T1000 (cell line): ENCODE results near the gene KRT3.

Experiments
- DNase-seq: peaks from one replicate; lab custom pipeline; 2025; ENCODE audit warnings: mixed read lengths; lab: John Stamatoyannopoulos, UW

Gene KRT3

DNA sequence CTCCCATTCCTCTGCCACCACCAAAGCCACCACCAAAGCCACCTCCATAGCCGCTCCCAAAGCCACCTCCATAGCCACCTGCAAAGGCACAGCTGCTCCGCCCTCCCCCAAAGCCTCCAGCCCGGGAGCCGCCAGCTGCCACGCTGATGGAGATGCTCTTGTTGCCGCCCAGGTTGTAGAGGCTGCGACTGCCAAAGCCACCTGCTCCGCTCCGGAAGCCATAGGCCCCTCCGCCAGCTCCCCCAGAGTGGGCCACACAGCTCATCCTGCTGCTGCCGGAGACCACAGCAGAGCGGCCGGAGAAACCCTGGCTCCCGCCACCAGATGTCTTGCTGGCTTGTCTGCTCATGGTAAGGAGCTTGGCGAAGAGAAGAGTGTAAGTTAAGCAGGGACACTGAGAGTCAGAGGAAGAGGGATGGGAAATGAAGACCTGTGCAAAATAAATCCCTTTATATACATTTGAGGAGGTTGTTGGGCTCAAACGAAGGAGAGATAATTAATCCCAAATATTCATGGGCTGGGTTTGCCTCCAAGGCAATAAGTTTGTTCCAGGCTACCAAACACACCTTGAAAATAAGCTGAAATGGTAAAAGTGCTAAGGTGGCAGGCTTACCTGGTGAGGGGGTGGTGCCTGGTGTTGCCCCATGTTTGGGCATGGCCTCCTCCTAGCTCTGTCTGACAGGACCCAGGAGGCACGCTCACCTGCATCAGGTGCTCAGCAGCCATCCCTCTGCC is at the start of gene KRT3:
KRT3 (minus strand) TSS at position 424 of the 735 bp plus-strand sequence; CDS start at position 349, 75 bp downstream.
- no peak for DNase-seq

DNA sequence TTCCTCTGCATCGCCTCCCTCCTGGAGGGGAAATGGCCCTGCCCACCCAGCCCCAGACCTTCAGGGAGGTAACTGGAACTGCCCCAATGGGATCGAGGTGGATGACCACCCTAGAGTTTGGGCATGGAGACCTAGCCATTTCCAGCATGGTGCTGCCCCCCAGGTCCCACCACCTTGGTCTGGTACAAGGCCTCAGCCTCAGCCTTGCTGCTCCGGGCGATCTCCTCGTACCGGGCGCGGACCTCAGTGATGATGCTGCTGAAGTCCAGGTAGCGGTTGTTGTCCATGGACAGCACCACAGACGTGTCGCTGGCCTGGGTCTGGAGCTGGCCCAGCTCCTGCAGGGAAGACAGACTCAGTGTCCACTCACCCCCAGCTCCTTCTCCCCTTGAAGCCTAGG is 48.5 kb upstream of the KRT3 start:
- DNase-seq = no peak

DNA sequence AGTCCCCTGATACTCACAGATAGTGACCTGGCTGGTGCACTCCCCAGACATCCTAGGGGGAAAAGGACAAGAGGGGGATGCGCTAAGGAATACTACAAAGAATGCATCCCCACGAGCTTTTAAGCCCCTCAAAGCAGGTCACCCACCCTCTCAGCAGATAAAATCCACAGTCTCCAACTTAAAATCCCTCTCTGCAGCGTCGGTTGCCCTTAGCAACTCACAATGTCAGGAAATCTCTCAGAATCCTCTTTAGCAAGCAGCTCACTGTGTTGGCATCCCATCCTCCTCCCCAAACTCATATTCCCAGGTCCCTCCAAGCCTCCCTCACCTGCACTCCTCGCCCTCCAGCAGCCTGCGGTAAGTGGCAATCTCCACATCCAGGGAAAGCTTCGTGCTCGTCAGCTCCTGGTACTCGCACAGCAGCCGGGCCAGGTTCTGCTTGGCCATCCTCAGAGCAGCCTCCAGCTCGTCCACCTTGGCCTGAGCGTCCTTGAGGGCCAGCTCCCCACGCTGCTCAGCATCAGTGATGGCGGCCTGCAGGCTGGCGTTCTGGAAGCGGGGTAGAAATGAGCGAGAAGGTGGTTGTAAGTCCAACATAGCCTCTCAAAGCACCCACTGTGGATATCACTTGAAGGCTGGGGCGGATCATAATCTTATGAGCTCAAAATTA is 43.7 kb upstream of the KRT3 start:
- DNase-seq = no peak

DNA sequence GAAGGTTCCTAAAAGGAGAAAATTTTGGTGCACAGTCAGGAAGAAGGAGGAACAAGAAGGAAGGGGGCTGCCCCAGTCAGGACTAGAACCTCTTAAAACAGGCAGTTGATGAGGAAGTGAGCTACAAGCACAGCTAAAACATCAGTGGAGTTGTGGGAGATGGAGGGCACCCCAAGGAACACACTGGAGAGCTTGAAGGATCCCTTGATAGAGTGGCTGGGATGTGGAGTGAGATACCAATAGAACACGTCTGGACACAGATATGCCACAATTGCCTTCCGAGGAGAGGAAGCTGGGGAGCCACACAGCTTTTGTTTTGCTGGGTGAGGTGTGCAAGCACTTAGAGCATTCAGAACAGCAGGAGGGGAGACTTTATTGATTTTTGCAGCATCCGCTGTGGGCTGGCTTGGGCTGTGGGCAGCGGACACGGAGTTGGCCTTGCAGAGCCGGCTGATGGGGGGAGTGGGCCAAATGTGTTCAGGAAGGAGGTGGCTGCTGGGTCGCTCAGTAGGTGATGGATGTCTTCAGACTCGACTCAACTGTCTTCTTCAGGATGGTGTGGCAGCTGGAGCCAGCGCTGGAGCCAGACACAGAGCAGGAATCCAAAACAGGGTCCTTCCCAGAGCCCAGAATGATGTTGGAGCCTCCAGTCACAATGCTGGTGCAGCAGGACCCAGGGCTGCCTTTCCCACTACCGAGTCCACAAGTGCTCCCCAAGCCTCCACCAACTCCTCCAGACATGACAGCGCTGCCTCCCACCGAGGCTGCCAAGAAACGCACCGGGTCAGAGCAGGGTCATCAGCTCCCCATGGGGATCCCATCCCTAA is 42.9 kb upstream of the KRT3 start:
- no peak for DNase-seq

DNA sequence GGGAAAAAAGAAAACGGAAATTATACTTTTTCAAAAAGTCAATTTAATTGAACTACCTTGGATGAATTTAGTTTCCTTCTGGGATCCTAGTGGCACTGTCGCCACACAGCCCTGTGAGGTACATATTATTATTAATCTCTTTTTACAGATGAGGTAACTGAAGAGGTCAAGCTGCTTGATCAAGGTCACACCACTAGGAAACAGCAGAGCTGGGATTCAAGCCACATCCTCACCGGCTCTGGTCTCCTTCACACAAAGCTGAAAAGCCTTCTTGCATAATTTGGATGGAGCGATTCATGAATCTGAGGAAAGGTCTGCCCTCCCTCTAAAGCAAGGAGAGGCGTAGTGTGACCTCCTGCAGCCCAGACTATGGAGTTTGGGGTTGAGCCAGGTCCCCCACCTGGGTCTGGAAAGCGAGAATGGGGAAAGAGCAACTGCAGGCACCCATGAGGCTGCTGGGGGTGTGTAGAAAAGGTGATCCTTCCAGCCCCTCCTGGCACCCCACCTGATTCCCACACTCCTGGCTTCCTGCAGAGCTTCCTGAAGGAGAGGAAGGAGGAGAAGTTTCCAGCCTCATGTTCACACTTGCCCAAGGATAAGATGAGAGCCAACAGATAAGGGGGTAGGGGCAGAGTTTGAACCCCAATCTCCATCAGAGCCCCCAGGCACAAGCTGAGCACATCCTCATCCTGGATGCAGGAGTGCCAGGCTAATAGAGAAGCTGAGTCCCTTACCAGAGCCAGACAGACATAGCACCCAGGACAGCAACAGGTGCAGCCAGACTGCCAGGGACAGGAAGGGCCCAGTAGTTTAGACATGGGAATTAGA is 42.1 kb upstream of the KRT3 start:
- no peak for DNase-seq

DNA sequence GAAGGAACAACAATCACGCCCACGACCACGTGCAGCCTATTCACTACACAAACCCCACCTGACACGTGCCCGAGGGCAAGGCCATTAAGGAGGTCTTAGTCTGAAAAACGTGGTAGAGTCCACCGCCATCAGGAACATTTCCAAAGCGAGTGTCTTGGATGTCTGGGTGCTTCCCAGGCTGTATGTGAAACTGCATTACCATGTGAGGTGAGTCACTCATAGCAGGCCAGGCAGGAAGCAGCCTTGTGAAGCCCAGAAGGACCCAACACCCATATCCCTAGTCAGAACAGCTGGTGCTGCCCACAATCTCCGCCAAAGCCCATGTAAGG is 41.5 kb upstream of the KRT3 start:
- DNase-seq = no peak

DNA sequence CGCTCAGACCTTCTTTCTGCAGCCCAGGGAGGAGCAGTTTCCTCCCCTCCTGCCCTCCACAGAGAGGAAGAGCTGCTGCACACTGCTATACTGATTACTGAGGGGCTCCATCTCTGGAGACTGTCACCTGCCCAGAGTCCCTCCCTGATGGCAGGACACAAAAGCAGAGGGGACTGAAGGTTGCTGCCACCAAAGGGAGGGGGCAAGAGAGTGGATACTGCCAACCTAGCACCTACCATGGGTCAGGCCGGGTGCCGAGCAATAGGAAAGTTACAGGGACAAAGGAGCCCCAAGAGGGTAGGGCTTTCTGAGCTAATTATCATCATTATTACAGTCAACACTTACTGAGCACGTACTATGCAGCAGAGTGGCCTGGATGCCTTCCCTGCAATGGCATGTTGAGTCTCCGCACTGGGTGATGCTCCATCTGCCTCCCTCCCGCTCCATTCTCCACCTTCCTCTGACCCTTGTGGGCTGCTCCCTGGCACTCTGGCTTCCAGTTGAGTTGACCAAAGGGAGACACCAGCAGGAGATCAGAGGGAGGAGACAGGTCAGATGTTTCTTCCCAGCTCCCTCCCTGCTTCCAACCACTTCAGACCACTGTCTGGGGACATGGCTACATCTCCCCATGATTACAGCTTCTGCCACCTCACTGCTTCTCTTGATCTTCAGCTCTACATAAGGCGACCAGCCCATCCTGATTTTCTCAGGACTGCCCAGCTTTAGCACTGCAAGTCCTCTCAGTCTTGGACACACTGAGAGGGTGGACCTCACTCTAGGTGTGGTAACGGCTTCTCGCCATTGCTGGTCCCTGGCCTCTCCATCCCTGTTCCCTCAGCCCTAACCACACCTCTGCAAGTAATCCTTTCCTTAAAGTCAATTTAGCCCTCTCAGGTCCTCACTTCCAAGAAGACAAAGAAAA is 40.8 kb upstream of the KRT3 start:
- DNase-seq = no peak

DNA sequence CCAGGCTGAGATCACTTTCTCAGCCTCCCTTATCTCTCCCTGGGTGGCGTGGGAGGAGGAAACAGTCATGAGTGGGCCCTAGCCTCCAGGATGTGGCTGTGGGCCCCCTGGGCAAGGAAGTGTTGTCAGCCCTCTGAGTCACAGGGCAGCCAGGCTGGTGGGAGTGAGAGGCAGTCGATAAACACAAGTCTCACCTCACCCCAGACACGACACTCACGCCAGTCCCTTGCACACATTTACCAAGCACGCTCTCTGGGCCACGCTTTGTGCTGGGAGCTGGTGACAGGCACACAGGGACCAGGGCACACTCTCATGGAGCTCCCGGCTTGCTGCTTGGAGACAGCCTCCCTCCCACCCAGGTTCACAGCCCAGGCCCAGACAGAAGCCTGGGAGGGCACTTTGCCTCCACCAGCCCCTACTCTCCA is 40.1 kb upstream of the KRT3 start:
- no peak for DNase-seq

DNA sequence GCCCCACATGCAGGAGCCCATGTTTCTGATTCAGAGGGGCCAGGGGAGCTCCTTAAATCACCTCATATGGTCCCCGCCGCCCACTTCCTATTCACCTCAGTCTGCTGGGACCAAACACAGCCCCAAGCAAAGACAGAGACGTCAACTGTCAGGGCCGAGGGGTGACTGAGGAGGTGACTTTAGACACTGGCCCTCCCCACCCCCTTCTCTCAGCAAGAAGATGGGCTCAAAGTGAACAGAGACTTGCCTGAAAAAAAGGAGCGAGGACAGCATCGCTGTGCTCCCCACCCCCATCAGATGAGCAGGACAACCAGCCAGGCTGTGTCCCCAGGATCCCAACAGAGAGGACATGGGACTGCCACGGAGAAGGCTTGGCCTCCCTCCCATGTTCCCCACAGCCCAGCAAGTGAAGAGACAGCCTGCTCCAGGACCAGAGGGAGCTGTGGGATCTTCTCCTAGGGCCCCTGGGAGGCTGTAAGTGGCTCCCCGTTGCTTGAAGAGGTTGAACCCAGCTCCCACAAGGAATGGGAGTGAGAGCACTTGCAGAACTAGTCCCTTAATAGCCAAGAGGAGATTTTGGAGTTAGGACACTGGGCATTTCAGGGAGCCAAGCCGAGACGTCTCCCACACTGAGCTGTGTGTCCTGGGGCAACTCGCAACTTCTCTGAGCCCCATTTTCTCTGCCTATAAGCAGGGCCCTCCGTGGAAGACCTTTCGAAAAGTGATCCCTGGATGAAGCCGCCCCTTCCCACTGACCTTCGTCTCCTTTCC is 39.5 kb upstream of the KRT3 start:
- no peak for DNase-seq

DNA sequence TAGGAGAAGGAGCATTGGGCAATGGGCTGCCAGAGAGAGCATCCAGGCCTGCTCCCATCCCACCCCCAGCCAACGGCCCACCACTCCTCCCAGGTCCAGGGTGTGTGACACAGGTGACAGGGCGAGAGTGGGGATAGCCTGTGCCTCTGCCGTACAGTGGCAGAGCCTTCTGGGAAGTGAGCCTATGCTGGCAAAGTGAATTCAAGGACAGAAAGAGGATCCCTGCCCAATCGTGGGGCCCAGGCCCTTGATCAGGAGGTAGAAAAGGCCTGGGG is 38.7 kb upstream of the KRT3 start:
- no peak for DNase-seq

DNA sequence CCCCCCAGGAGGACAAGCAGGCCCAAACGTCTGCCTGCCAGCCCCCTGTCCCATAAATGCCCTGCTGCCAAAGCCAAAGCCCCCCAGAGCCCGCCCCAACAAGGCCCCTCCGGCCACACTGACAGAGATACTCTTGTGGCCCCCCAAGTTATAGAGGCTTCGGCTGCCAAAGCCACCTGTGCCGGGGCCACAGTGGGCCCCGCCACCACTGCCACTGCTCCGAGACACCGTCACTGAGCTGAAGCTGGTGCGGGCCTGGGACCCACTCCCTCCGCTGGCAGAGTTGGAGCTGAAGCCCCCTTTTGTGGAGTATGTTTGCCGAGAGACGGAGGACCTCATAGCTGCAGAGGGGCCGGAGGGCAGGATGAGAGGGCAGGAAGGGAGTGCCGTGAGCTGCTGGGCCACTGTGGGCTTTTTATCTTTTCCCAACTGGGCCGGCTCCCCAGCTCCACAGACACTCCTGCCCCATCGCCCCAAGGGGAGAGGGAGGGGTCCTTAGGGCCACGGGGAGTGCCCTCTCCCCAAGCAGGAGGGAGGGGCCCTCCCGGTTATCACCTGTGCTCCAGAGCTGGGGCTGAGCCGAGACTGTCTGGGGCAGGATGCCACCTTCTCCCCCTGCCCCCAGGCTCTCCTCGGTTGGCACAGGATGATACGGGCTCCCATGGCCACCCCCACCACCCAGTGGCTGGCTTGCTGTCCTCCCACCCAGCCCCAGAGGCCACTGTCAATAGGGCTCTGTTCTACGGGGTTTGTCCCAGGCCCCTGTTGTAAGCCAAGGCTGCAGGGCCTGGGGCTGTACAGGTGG is 38.2 kb upstream of the KRT3 start, which contains the start of gene KRT79:
KRT79 (minus strand) TSS at position 390 of the 805 bp plus-strand sequence; CDS start at position 339, 51 bp downstream.
- no peak for DNase-seq

DNA sequence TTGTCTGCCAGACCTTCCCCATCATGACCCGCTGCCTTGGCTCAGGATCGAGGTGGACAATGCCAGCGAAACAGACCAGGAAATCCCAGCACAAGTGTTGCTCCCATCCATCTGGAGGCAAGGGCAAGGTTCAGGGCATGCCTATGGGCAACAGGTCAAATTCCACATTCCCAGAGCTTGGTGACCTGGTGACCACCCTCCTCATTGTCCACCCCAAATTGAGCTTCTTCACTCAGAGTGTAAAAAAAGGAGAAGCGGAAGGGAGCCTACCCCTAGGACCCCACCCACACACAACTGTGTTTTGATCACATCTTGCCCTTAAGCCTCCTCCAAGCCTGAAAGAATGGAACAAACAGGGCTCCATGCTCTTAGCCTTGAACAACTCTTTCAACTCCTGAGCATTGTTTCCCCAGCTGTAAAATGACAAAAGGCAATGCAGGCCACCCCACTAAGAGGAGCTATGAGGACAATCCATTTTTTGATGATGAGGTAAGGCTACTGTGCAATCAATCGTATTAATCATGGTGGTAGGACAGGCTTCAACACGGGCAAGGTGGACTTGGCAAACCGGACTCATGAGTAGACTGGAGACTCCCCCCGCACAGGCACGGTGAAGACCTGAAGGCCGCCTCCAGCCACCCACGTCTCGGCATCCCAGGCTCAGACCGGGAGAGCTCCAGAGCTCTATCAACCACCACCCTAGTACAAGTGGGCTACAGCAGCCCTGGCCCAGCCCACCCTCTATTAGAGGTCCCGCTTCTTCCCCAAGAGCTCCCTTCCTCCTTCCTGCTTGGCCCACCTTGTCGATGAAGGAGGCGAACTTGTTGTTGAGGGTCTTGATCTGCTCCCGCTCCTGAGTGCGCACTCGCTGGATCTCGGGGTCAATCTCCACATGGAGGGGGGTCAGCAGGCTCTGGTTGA is 37.3 kb upstream of the KRT3 start:
- no peak for DNase-seq

DNA sequence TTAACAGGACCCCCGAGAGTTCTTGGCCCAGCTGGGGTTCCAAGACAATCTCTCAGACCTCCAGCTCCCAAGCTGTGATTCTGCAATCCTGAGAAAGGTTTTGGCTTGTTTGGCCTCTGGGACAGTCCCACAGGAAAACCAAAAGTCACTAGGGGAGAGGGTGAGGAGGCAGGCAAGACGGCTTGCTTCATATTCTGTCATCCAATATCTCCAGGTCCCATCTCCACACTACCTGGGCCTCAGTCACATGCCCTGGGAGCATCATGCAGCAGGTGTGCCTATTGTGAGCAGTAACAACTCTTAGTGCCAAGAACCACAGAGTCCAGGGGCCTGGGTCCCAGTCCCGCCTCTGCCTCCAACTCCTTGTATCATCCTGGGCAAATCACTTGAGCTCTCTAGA is 36.5 kb upstream of the KRT3 start:
- DNase-seq = no peak

DNA sequence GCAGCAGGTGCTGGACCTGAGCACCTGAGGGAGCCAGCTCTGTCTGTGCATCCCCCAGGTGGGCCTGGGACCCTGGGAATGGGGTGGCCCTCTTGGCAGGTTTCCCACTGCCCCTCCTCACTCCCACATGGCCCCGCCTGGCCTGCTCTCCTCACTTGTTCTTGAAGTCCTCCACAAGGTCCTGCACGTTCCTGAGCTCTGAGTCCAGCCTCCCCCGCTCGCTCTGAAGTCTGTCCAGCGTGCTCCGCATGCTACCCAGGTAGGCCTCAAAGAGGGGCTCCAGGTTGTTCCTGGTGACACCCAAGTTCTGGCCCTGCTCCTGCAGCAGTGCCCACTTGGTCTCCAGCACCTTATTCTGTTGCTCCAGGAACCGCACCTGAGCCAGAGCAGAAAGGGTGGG is 35.3 kb upstream of the KRT3 start:
- DNase-seq = no peak

DNA sequence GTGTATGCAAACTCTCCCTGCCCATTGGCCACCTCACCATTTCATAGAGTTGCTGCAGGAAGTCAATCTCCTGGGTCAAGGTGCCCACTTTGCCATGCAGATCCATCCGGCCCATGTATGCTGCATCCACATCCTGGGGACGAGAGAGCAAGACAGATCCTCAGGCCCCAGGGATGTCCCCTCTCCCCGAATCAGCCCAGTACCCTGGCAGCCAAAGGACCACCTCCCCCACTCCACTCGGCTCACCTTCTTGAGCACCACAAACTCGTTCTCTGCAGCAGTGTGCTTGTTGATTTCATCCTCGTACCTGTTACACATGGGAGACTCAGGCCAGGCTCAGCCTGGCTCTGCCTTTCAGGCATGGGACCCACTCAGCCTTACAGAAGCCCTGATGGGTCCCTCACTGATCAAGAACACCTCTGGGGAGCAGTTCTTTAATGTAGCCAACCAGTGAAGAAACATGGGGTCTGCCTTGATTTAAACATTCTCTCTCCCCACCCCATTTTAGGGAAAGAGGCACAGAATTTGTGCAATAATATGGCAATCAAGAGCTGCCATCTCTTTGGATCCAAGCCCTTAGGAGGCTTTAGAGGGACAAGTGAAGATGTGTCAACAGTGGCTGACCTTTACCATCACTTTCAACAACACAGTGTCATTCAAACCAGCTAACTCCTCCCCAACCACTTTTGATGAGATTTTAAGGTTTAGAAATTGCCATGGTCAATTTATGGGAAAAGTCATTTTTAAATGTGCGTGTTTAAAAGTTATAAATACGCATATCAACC is 34.3 kb upstream of the KRT3 start:
- no peak for DNase-seq

DNA sequence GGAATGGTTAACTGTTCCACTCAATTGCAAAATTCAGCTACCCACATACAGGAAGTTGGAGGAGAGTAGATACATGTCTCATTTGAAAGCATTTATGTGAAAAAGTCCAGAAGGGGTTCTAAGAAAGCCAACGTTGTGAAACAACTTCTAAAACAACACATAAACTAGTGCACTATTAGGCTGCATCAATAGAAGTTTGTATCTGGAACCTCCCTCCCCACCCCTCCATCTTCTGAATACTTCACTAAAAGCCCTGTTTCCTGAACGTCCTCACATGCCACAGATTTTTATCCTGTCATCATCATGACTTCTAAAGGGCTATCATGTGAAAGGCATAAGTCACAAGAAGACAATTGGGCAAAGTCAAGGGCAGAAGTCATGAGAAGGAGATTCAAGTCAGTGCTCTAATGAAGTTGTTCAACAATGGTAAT is 32.7 kb upstream of the KRT3 start:
- DNase-seq = no peak

DNA sequence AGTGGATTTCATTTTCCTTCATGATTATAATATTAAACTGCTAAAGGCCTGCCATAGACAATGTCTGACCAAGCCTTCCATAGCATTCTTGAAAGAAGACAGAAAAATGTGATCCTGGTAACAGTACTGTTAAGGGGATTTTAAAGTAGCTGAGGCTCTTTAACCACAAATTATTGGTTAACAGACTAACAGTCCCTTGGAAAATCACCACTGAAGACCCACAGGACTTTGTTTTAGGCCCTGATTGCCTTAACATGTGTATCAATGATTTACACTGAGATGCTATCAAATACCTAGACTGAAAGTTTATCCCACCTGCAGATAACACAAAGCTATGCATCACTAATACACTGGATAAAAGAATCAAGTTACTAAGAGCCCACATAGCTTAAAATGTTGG is 32.2 kb upstream of the KRT3 start:
- DNase-seq = no peak
